Stimulated activated CD8-positive, alpha-beta memory T cell treated with anti-CD3 and anti-CD28 coated beads, Interleukin-2, amount 100 ng/mL, for 1 hour (primary cell): Measurements from ENCODE around the gene CDH22.

Source experiments
- DNase-seq, 2 donors: peaks; one replicate each; pipeline ENCODE4 v3.0.0-alpha.2; 2020; ENCODE audit warnings: low read depth in 2 of 2

CDH22 gene

GRCh38 chr20:46308258-46309157 is at the start of gene CDH22:
TSS of gene CDH22 (minus strand) at chr20:46308498. CDS start at chr20:46251294, 57,204 bp downstream.
- no peak for DNase-seq

GRCh38 chr20:46357030-46357514 is 48.8 kb upstream of the CDH22 start:
- DNase-seq: no peak

GRCh38 chr20:46356195-46357029 is 48.1 kb upstream of the CDH22 start:
- DNase-seq: no peak

- no peak for DNase-seq
These were observed 47.5 kb upstream of the CDH22 start for GRCh38 chr20:46355778-46356177.

- DNase-seq: no peak
These were observed 46.8 kb upstream of the CDH22 start for GRCh38 chr20:46354920-46355654.

- no peak for DNase-seq
These were observed 45.9 kb upstream of the CDH22 start for GRCh38 chr20:46354207-46354555.

GRCh38 chr20:46353500-46354206 is 45.4 kb upstream of the CDH22 start:
- DNase-seq: no peak

- no peak for DNase-seq
These were observed 44.2 kb upstream of the CDH22 start for GRCh38 chr20:46352370-46352938.

GRCh38 chr20:46351357-46352058 is 43.2 kb upstream of the CDH22 start:
- DNase-seq: no peak

GRCh38 chr20:46350986-46351267 is 42.6 kb upstream of the CDH22 start:
- DNase-seq: no peak

GRCh38 chr20:46350201-46350985 is 42.1 kb upstream of the CDH22 start:
- no peak for DNase-seq

- DNase-seq: no peak
These were observed 41.4 kb upstream of the CDH22 start for GRCh38 chr20:46349742-46350056.

GRCh38 chr20:46349035-46349741 is 40.9 kb upstream of the CDH22 start:
- DNase-seq: no peak

- DNase-seq: no peak
These were observed 39.8 kb upstream of the CDH22 start for GRCh38 chr20:46347841-46348803.

GRCh38 chr20:46346770-46347169 is 38.5 kb upstream of the CDH22 start:
- DNase-seq: no peak

GRCh38 chr20:46344488-46345162 is 36.3 kb upstream of the CDH22 start:
- no peak for DNase-seq

- DNase-seq: no peak
These were observed 35.7 kb upstream of the CDH22 start for GRCh38 chr20:46343975-46344357.
